MCF 10A (cell line): ENCODE data around the gene FXYD5. TPM values are rescaled to one million over a fixed set of nuclear protein-coding genes. Genes with fewer than 3 reads are reported as not detected.

Experiments
- BruUV-seq: library from RNA; stranded (reverse); fragments of 400-500 nt; replicated peaks from 2 replicates; lab custom pipeline; 2021; lab: Mats Ljungman, UMichigan
- CTCF ChIA-PET: fragments of 300-600 bp; sonication (Branson Sonifier 250); formaldehyde crosslinking; extraction: SDS; loops from one replicate; lab custom pipeline; 2021; ENCODE audit warnings: antibody characterized with exemption, inconsistent platforms; lab: Yijun Ruan, JAX
- POLR2A ChIA-PET: fragments of 300-600, 350-650 bp; sonication (Branson Sonifier 250); formaldehyde crosslinking; extraction: SDS; loops from one replicate; lab custom pipeline; 2020; ENCODE audit warnings: antibody characterized with exemption, inconsistent platforms; lab: Yijun Ruan, JAX
- DNase-seq: peaks from one replicate; pipeline ENCODE4 v3.0.0-alpha.2; 2018; ENCODE audit not compliant: unreplicated experiment
- H3K27ac Mint-ChIP-seq: one replicate; pipeline ENCODE4 v1.8.0; 2022; ENCODE audit warnings: mild to moderate bottlenecking, low read depth, mixed read lengths; ENCODE audit not compliant: unreplicated experiment
- H3K27me3 Mint-ChIP-seq: one replicate; pipeline ENCODE4 v1.8.0; 2022; ENCODE audit warnings: mixed read lengths; ENCODE audit not compliant: insufficient read depth, unreplicated experiment
- H3K36me3 Mint-ChIP-seq: one replicate; pipeline ENCODE4 v1.8.0; 2022; ENCODE audit warnings: mild to moderate bottlenecking, moderate library complexity, mixed read lengths; ENCODE audit not compliant: insufficient read depth, unreplicated experiment
- H3K4me1 Mint-ChIP-seq: one replicate; pipeline ENCODE4 v1.8.0; 2022; ENCODE audit warnings: mixed read lengths; ENCODE audit not compliant: insufficient read depth, unreplicated experiment
- H3K4me3 Mint-ChIP-seq: one replicate; pipeline ENCODE4 v1.8.0; 2022; ENCODE audit warnings: mild to moderate bottlenecking, moderate library complexity, mixed read lengths; ENCODE audit not compliant: unreplicated experiment
- H3K9me3 Mint-ChIP-seq: one replicate; pipeline ENCODE4 v1.8.0; 2022; ENCODE audit warnings: mixed read lengths; ENCODE audit not compliant: unreplicated experiment
- CTCF ChIP-seq: fragments of 200-600 bp; IDR thresholded peaks from one replicate; pipeline ENCODE4 v1.8.0; 2022; ENCODE audit warnings: antibody characterized with exemption, mild to moderate bottlenecking; ENCODE audit not compliant: unreplicated experiment
- intact Hi-C: fragments of 100-400 bp; cut with micrococcal nuclease; formaldehyde crosslinking; loops from 2 replicates; pipeline ENCODE4 v1.14.1; 2022
- total RNA-seq: library from RNA; stranded (reverse); gene quantifications from 2 replicates; pipeline ENCODE4 v1.2.3, GENCODE V29; 2022

The FXYD5 gene
- total RNA-seq, 1 experiment from 2014 or later = 150 TPM

- Mint-ChIP-seq H3K27me3 (no peaks in the 10 kb centered on the region), H3K27ac (no peak overlapping the region), H3K4me3 (peak overlapping the region; percentile 57), H3K4me1 (peaks cover 60% of the 10 kb centered on the region), H3K36me3 (peaks cover 7% of the 10 kb centered on the region), H3K9me3 (no peaks in the 10 kb centered on the region)
- POLR2A ChIA-PET = interaction anchor here (1.0 to 4.1 kb wide), 8 partner anchors 8 to 202 kb away, joined by 4 to 70 read pairs (median 15); partner anchors contain the start of genes FXYD5 and LGI4
- CTCF ChIA-PET = interaction anchor here (0.6 to 6.5 kb wide), 10 partner anchors 11 to 147 kb away, joined by 3 to 91 read pairs (median 8); partner anchors contain the start of gene LGI4
- intact Hi-C loops = no loop called here
- DNase-seq = no peak
- no TSS peak for BruUV-seq
- TF ChIP-seq CTCF = no peak
Measured at GRCh38 chr19:35117116-35117515, 37.4 kb upstream of the FXYD5 start.

DNA sequence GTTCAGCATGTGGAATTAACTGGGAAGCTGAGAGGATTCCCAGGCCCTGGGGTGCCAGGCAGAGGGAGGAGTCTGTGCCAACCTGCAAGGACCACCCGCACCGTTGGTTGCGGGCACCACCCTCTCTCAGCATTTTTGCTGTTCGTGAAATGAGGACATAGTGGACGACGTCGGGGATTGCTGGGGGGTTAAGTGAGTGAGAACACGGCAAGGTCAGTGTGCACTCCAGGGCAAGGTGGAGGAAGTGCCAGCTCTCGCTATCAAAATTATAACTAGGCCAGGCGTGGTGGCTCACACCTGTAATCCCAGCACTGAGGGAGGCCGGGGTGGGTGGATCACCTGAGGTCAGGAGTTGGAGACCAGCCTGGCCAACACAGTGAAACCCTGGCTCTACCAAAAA, 36.7 kb upstream of the FXYD5 start:
- CTCF ChIA-PET = interaction anchor here (0.6 to 6.5 kb wide), 10 partner anchors 10 to 146 kb away, joined by 3 to 91 read pairs (median 7); partner anchors contain the start of gene LGI4
- Mint-ChIP-seq H3K4me3 (peak overlapping the region; percentile 62), H3K27ac (peak overlapping the region; percentile 24), H3K36me3 (peaks cover 7% of the 10 kb centered on the region), H3K4me1 (peaks cover 67% of the 10 kb centered on the region), H3K9me3 (no peaks in the 10 kb centered on the region), H3K27me3 (no peaks in the 10 kb centered on the region)
- DNase-seq = no peak
- no TSS peak for BruUV-seq
- intact Hi-C loops = no loop called here
- POLR2A ChIA-PET = interaction anchor here (0.7 to 4.1 kb wide), 6 partner anchors 8 to 966 kb away, joined by 3 to 70 read pairs (median 12); partner anchors contain the start of gene LGI4
- TF ChIP-seq CTCF = no peak

DNA sequence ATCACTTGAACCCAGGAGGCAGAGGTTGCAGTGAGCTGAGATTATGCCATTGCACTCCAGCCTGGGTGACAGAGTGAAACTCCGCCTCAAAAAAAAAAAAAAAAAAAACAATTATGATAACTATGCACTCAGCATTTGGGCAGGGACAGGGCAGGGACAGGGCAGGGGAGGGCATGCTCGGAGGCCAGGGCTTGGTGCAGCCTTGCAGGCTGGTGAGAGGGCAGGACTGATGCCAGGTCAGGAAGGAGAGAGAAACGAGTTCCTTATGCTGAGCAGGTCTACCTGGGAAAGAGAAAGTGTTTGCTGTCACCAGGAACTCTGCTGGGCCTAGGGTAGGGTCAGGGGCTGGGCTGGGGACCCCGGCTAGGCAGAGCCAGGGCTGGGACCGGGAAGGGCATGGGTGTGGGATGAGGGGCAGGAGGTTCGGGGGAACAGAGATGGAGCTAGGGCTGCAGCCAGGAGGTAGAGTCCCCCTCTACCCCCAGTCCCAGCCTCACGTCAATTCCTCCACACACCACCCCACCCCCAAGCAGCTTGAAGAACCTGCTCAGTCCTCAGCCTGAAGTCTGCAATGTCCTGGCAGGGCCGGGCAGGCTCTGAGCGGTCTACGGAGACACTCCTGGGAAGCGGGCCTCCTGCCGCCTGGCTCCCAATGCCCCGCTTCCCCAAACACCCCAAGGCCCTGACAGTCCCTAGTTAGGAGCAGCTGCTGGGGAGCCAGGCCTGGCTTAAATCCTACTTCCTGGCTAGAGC, 36.1 kb upstream of the FXYD5 start:
- no peak for DNase-seq
- peaks cover 7% of the 10 kb centered on the region for H3K36me3 Mint-ChIP-seq
- H3K27me3 Mint-ChIP-seq = no peaks in the 10 kb centered on the region
- H3K4me3 Mint-ChIP-seq = peak overlapping the region; percentile 62
- TF ChIP-seq CTCF = no peak
- ChIA-PET CTCF (interaction anchor here (0.6 to 6.5 kb wide), 4 partner anchors 10 to 75 kb away, joined by 3 to 91 read pairs (median 3); partner anchors contain the start of gene LGI4), POLR2A (interaction anchor here (0.7 to 2.3 kb wide), 3 partner anchors 20 to 129 kb away, joined by 3 to 8 read pairs (median 4); no protein-coding TSS in a partner anchor)
- BruUV-seq = no TSS peak
- peaks cover 74% of the 10 kb centered on the region for H3K4me1 Mint-ChIP-seq
- peak overlapping the region; percentile 24 for H3K27ac Mint-ChIP-seq
- H3K9me3 Mint-ChIP-seq = no peaks in the 10 kb centered on the region
- intact Hi-C loops = no loop called here

GRCh38 chr19:35119091-35119490, 35.4 kb upstream of the FXYD5 start:
- Mint-ChIP-seq H3K4me1 (peaks cover 80% of the 10 kb centered on the region), H3K27me3 (no peaks in the 10 kb centered on the region), H3K9me3 (no peaks in the 10 kb centered on the region), H3K27ac (no peak overlapping the region), H3K36me3 (peaks cover 7% of the 10 kb centered on the region), H3K4me3 (no peak overlapping the region)
- intact Hi-C loops = no loop called here
- no peak for TF ChIP-seq CTCF
- ChIA-PET POLR2A (interaction anchor here (0.6 to 2.3 kb wide), 4 partner anchors 11 to 129 kb away, joined by 3 to 8 read pairs (median 4); no protein-coding TSS in a partner anchor), CTCF (interaction anchor here (0.6 to 6.5 kb wide), 6 partner anchors 11 to 76 kb away, joined by 3 to 91 read pairs (median 3); partner anchors contain the start of gene LGI4)
- DNase-seq = no peak
- no TSS peak for BruUV-seq
